Fibroblast of lung (primary cell): Measurements from ENCODE around the gene PALM. TPM values are rescaled to one million over a fixed set of nuclear protein-coding genes. Genes with fewer than 3 reads are reported as not detected.

Experiments used
- DNase-seq, 2 donors: peaks; one replicate each; pipeline versions ENCODE4 v3.0.0 to v3.0.0-alpha.2; 2010; ENCODE audit warnings: low read depth in 2 of 2
- H2AFZ ChIP-seq: 2 replicates; pipeline ENCODE4 v1.5.1; 2012; ENCODE audit warnings: low read length, control low read depth, inconsistent platforms
- H3K27ac ChIP-seq: 2 replicates; pipeline ENCODE4 v1.5.1; 2011; ENCODE audit warnings: low read length, control low read depth; ENCODE audit not compliant: insufficient read depth
- H3K27me3 ChIP-seq: 2 replicates; pipeline ENCODE4 v1.5.1; 2011; ENCODE audit warnings: mild to moderate bottlenecking, low read length; ENCODE audit not compliant: control insufficient read depth, insufficient read depth
- H3K36me3 ChIP-seq: 2 replicates; pipeline ENCODE4 v1.5.1; 2011; ENCODE audit warnings: low read length; ENCODE audit not compliant: control insufficient read depth, insufficient read depth
- H3K4me1 ChIP-seq: 2 replicates; pipeline ENCODE4 v1.5.1; 2011; ENCODE audit warnings: low read length; ENCODE audit not compliant: control insufficient read depth, insufficient read depth; ENCODE audit errors: extremely low read depth
- H3K4me2 ChIP-seq: 2 replicates; pipeline ENCODE4 v1.5.1; 2011; ENCODE audit warnings: low read length, control low read depth; ENCODE audit not compliant: insufficient read depth; ENCODE audit errors: extremely low read depth
- H3K4me3 ChIP-seq, 4 experiments: fragments of 200-600 bp in 1 of 4; sonication (generic) in 1 of 4; replicated peaks in 1 of 4; 2 replicates each; pipeline ENCODE4 v1.5.1; 2011 to 2016; ENCODE audit warnings: low read length in 4 of 4, low read depth in 3 of 4, mild to moderate bottlenecking in 3 of 4, control low read depth in 2 of 4, inconsistent platforms in 1 of 4, mixed read lengths in 1 of 4; ENCODE audit not compliant: insufficient read depth in 1 of 4; ENCODE audit errors: control extremely low read depth in 1 of 4
- H3K79me2 ChIP-seq: 2 replicates; pipeline ENCODE4 v1.5.1; 2012; ENCODE audit warnings: mild to moderate bottlenecking, low read length, inconsistent platforms; ENCODE audit not compliant: control insufficient read depth, insufficient read depth
- H3K9ac ChIP-seq: 2 replicates; pipeline ENCODE4 v1.5.1; 2011; ENCODE audit warnings: mild to moderate bottlenecking, low read length, control low read depth; ENCODE audit not compliant: insufficient read depth
- H3K9me3 ChIP-seq: 2 replicates; pipeline ENCODE4 v1.5.1; 2012; ENCODE audit warnings: low read depth, low read length; ENCODE audit not compliant: control insufficient read depth, insufficient read depth
- H4K20me1 ChIP-seq: 2 replicates; pipeline ENCODE4 v1.5.1; 2011; ENCODE audit warnings: low read length; ENCODE audit not compliant: control insufficient read depth, insufficient read depth; ENCODE audit errors: extremely low read depth
- CTCF ChIP-seq, 2 donors: IDR thresholded peaks in 1 of 2; conservative IDR thresholded peaks in 1 of 2; 1 replicate in 1 of 2; 2 replicates in 1 of 2; pipeline ENCODE4 v1.5.1; 2011 to 2012; ENCODE audit warnings: low read length in 2 of 2, control low read depth in 1 of 2, inconsistent platforms in 1 of 2, low read depth in 1 of 2, mild to moderate bottlenecking in 1 of 2
- EZH2 ChIP-seq: IDR thresholded peaks from 2 replicates; pipeline ENCODE4 v1.5.1; 2012; ENCODE audit warnings: low read length, control low read depth, mild to moderate bottlenecking; ENCODE audit errors: missing control alignments
- polyA plus RNA-seq, 2 donors: library from polyadenylated mRNA; depleted of rRNA in 1 of 2; stranded (reverse) in 1 of 2; unstranded in 1 of 2; fragments of >200 nt; gene quantifications; 2 replicates each; pipeline ENCODE4 v1.2.1, GENCODE V29; 2011 to 2012; ENCODE audit warnings: missing spikeins in 1 of 2
- total RNA-seq: library from RNA; depleted of rRNA; stranded (reverse); fragments of >200 nt; gene quantifications from 2 replicates; pipeline ENCODE4 v1.2.1, GENCODE V29; 2014

The PALM gene
- total and polyA plus RNA-seq, 2 donors (not counting 1 experiment from before 2014, with no cell fraction given) = 3.2 to 8.3 TPM

GRCh38 chr19:710767-711166 is 2.0 kb downstream of the PALM start:
- H3K4me1 ChIP-seq = peaks cover 4% of the 10 kb centered on the region
- H3K9ac ChIP-seq = no peak overlapping the region
- peak in 1 of 2 donors; percentile 63 for DNase-seq
- H3K9me3 ChIP-seq = no peaks in the 10 kb centered on the region
- H4K20me1 ChIP-seq = no peaks in the 10 kb centered on the region
- H3K4me3 ChIP-seq = no peak overlapping the region
- H3K27ac ChIP-seq = no peak overlapping the region
- H3K27me3 ChIP-seq = peaks cover 16% of the 10 kb centered on the region
- TF ChIP-seq EZH2 = no peak
- no peak for TF ChIP-seq CTCF (conservative IDR thresholded peaks at IDR 0.05 in 1 of 2, IDR thresholded peaks at IDR 0.05 in 1 of 2; ENCODE audit: low read depth in 1 of 2, low read length in 2 of 2)
- H2AFZ ChIP-seq = no peak overlapping the region
- H3K4me2 ChIP-seq = no peak overlapping the region
- no peaks in the 10 kb centered on the region for H3K36me3 ChIP-seq
- H3K79me2 ChIP-seq = no peaks in the 10 kb centered on the region

GRCh38 chr19:711254-711653 is 2.5 kb downstream of the PALM start:
- no peak for DNase-seq
- no peak overlapping the region for H3K27ac ChIP-seq

GRCh38 chr19:715347-715746 is 6.6 kb downstream of the PALM start:
- Histone ChIP-seq H3K9ac (no peak overlapping the region), H3K9me3 (no peaks in the 10 kb centered on the region), H3K4me1 (no peaks in the 10 kb centered on the region), H3K27me3 (no peaks in the 10 kb centered on the region), H3K79me2 (no peaks in the 10 kb centered on the region), H3K27ac (no peak overlapping the region), H3K4me2 (no peak overlapping the region), H3K36me3 (no peaks in the 10 kb centered on the region), H3K4me3 (no peak overlapping the region), H2AFZ (no peak overlapping the region), H4K20me1 (no peaks in the 10 kb centered on the region)
- TF ChIP-seq CTCF (conservative IDR thresholded peaks at IDR 0.05 in 1 of 2, IDR thresholded peaks at IDR 0.05 in 1 of 2; ENCODE audit: low read depth in 1 of 2, low read length in 2 of 2) = no peak
- DNase-seq = no peak

More at GRCh38 chr19:711254-711653, 2.5 kb downstream of the PALM start:
- H3K36me3 ChIP-seq = no peaks in the 10 kb centered on the region
- no peaks in the 10 kb centered on the region for H3K79me2 ChIP-seq
- H3K9ac ChIP-seq = no peak overlapping the region
- TF ChIP-seq EZH2 (no peak), CTCF (conservative IDR thresholded peaks at IDR 0.05 in 1 of 2, IDR thresholded peaks at IDR 0.05 in 1 of 2; ENCODE audit: low read depth in 1 of 2, low read length in 2 of 2) (no peak)
- H3K4me2 ChIP-seq = no peak overlapping the region
- H2AFZ ChIP-seq = no peak overlapping the region
- H3K9me3 ChIP-seq = no peaks in the 10 kb centered on the region
- H3K27me3 ChIP-seq = peaks cover 16% of the 10 kb centered on the region
- H3K4me1 ChIP-seq = peaks cover 4% of the 10 kb centered on the region
- no peaks in the 10 kb centered on the region for H4K20me1 ChIP-seq
- H3K4me3 ChIP-seq = no peak overlapping the region
